Heart left ventricle (tissue), 16 donors: Measurements from ENCODE around the gene MINDY4. TPM values are rescaled to one million over a fixed set of nuclear protein-coding genes. Genes with fewer than 3 reads are reported as not detected.

ENCODE experiments used
- ATAC-seq, 4 donors: fragments of 200-7000 bp; cut with Tn5 transposase; one replicate each; pipeline ENCODE4 v1.9.1; 2020 to 2022; ENCODE audit warnings: moderate library complexity in 4 of 4, mild to moderate bottlenecking in 3 of 4, moderate number of reproducible peaks in 1 of 4
- DNase-seq, 5 donors: peaks; one replicate each; pipeline ENCODE4 v3.0.0-alpha.2; 2020
- H3K27ac ChIP-seq, 12 donors: fragments of 200-600 bp; sonication (generic) in 4 of 12; one replicate each; pipeline versions ENCODE4 v1.5.0 to v1.8.0; 2016 to 2022; ENCODE audit warnings: mild to moderate bottlenecking in 2 of 12
- H3K27me3 ChIP-seq, 9 donors: fragments of 200-600 bp; sonication (generic) in 2 of 9; one replicate each; pipeline versions ENCODE4 v1.5.1 to v1.8.0; 2016 to 2022; ENCODE audit warnings: mild to moderate bottlenecking in 3 of 9
- H3K36me3 ChIP-seq, 9 donors: fragments of 200-600 bp; sonication (generic) in 2 of 9; one replicate each; pipeline versions ENCODE4 v1.5.0 to v1.8.0; 2018 to 2022; ENCODE audit warnings: mild to moderate bottlenecking in 2 of 9
- H3K4me1 ChIP-seq, 12 donors: fragments of 200-600 bp; sonication (generic) in 4 of 12; one replicate each; pipeline versions ENCODE4 v1.5.0 to v1.8.0; 2016 to 2022; ENCODE audit warnings: mild to moderate bottlenecking in 3 of 12
- H3K4me3 ChIP-seq, 12 donors: fragments of 200-600 bp; sonication (generic) in 4 of 12; one replicate each; pipeline versions ENCODE4 v1.5.0 to v1.8.0; 2017 to 2022; ENCODE audit warnings: mild to moderate bottlenecking in 9 of 12, moderate library complexity in 4 of 12
- H3K9me3 ChIP-seq, 12 donors: fragments of 200-600 bp; sonication (generic) in 4 of 12; one replicate each; pipeline versions ENCODE4 v1.5.0 to v1.8.0; 2016 to 2022; ENCODE audit warnings: mild to moderate bottlenecking in 1 of 12
- POLR2A ChIP-seq, 2 donors: fragments of 450-650 bp; IDR thresholded peaks; one replicate each; pipeline ENCODE4 v1.6.1; 2017; ENCODE audit warnings: antibody characterized with exemption in 2 of 2, mild to moderate bottlenecking in 2 of 2, moderate library complexity in 2 of 2
- WGBS, 4 donors: extraction: QIAGEN DNeasy Blood & Tissue Kit in 2 of 4; methylation state at CpG; one replicate each; pipeline versions ENCODE4 v1.1.5 to v1.1.7; 2013 to 2018; 5-methylcytosine and 5-hydroxymethylcytosine counted together
- intact Hi-C, 10 donors: fragments of 100-400 bp; cut with DNase I; formaldehyde crosslinking; loops; one replicate each; pipeline versions ENCODE4 v1.11.1 to v1.14.2; 2022
- polyA plus RNA-seq, 2 donors: library from polyadenylated mRNA; stranded (reverse); fragments of 200-250 nt; gene quantifications; one replicate each; pipeline ENCODE4 v1.2.3, GENCODE V29; 2013
- total RNA-seq, 9 donors: library from RNA; depleted of rRNA in 2 of 9; stranded (reverse); fragments of >200 nt in 2 of 9; fragmentation: NEBNext Ultra II Directional in 3 of 9; extraction: Animal tissue kit (Norgen Biotek cat#: 25700) in 3 of 9; gene quantifications; one replicate each; pipeline versions ENCODE4 v1.1.0 to v1.2.4, GENCODE V29; 2016 to 2023
- TF ChIP-seq, protein P1 (sequence below), 12 donors: fragments of 200-600 bp; sonication (generic) in 4 of 12; IDR thresholded peaks; one replicate each; pipeline versions ENCODE4 v1.5.0 to v1.8.0; 2018 to 2022; ENCODE audit warnings: antibody characterized with exemption in 12 of 12, mild to moderate bottlenecking in 5 of 12
- donor health status: ischemic (EF 13 %, LVEDD 7.1; RV severe dilation, severe dysfunction).
- donor health status: healthy with polysubstance abuse.
- donor health status: DM: no; HTN: yes; CAD: no.
- donor health status: DM: no; HTN: no; CAD: no.
- donor health status: ischemic (EF 25% LVEDD 6.9; RV normal size, moderate dysfunction).
- donor health status: ischemic (EF 25% LVEDD 5.7; RV mildly dilated, moderate dysfunction).
- donor health status: healthy.
- donor health status: DM: yes; HTN: yes; CAD: no.
- donor health status: ischemic (EF 35%, LVEDD 5.7; RV mildly dilated, moderate dysfunction).
- donor health status: nonischemic (EF 11% LVEDD 7.7; RV severe dilation, severe dysfunction).
- donor health status: DM: yes; HTN: yes; CAD: no.
- donor health status: PGD.
- donor health status: ischemic (EF 29% LVEDD 5.4; RV normal size, mild dysfunction).
- donor health status: nonischemic (EF 23%, LVEDD 6.1; RV moderate dilation, normal function).

Gene MINDY4
- total and polyA plus RNA-seq, 11 donors: 1.3 to 6.0 (median 2.9) TPM

GRCh38 chr7:30935569-30935877, 164.3 kb downstream of the MINDY4 start:
- DNase-seq (no peak), ATAC-seq (no peak)
- TF ChIP-seq, protein P1, sequence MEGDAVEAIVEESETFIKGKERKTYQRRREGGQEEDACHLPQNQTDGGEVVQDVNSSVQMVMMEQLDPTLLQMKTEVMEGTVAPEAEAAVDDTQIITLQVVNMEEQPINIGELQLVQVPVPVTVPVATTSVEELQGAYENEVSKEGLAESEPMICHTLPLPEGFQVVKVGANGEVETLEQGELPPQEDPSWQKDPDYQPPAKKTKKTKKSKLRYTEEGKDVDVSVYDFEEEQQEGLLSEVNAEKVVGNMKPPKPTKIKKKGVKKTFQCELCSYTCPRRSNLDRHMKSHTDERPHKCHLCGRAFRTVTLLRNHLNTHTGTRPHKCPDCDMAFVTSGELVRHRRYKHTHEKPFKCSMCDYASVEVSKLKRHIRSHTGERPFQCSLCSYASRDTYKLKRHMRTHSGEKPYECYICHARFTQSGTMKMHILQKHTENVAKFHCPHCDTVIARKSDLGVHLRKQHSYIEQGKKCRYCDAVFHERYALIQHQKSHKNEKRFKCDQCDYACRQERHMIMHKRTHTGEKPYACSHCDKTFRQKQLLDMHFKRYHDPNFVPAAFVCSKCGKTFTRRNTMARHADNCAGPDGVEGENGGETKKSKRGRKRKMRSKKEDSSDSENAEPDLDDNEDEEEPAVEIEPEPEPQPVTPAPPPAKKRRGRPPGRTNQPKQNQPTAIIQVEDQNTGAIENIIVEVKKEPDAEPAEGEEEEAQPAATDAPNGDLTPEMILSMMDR (IDR thresholded peaks at IDR 0.05): no peak
- TF ChIP-seq POLR2A (IDR thresholded peaks at IDR 0.05): no peak
- H3K27me3 ChIP-seq: no peaks in the 10 kb centered on the region
- H3K27ac ChIP-seq: peak overlapping the region in 2 of 12 donors; percentile 20 to 50
- no peak overlapping the region for H3K4me3 ChIP-seq
- 89 to 94% (median 91%) methylated on average over 3 of the region's 3 CpGs for WGBS, 4 donors
- intact Hi-C loops: loop anchor here in 4 of 10 donors (5.0 to 10.0 kb wide), 4 partner anchors 42 to 133 kb away; no protein-coding TSS in a partner anchor
- H3K9me3 ChIP-seq: no peaks in the 10 kb centered on the region
- H3K36me3 ChIP-seq: no peaks in the 10 kb centered on the region
- peaks cover 0 to 58% (median 32%) of the 10 kb centered on the region in 12 donors for H3K4me1 ChIP-seq

- intact Hi-C loops: loop anchor here in 4 of 10 donors (5.0 to 10.0 kb wide), 4 partner anchors 41 to 134 kb away; no protein-coding TSS in a partner anchor
- no peak overlapping the region for H3K27ac ChIP-seq
- H3K27me3 ChIP-seq: no peaks in the 10 kb centered on the region
- H3K4me1 ChIP-seq: peaks cover 0 to 45% (median 20%) of the 10 kb centered on the region in 12 donors
- DNase-seq: peak in 1 of 5 donors; percentile 26
- no peaks in the 10 kb centered on the region for H3K9me3 ChIP-seq
- no peak overlapping the region for H3K4me3 ChIP-seq
- no peaks in the 10 kb centered on the region for H3K36me3 ChIP-seq
- TF ChIP-seq, protein P1 (IDR thresholded peaks at IDR 0.05): no peak
- TF ChIP-seq POLR2A (IDR thresholded peaks at IDR 0.05): no peak
- no peak for ATAC-seq
These were observed 165.5 kb downstream of the MINDY4 start for GRCh38 chr7:30936650-30937245.

- intact Hi-C loops: loop anchor here in 4 of 10 donors (5.0 to 10.0 kb wide), 4 partner anchors 40 to 135 kb away; no protein-coding TSS in a partner anchor
- no peak overlapping the region for H3K4me3 ChIP-seq
- H3K27me3 ChIP-seq: no peaks in the 10 kb centered on the region
- no peaks in the 10 kb centered on the region for H3K9me3 ChIP-seq
- whole genome bisulfite sequencing, 4 donors: 35 to 47% (median 42%) methylated on average over 3 of the region's 3 CpGs
- ATAC-seq (no peak), DNase-seq (no peak)
- no peaks in the 10 kb centered on the region for H3K36me3 ChIP-seq
- H3K27ac ChIP-seq: no peak overlapping the region
- TF ChIP-seq POLR2A (IDR thresholded peaks at IDR 0.05): no peak
- TF ChIP-seq, protein P1 (IDR thresholded peaks at IDR 0.05): no peak
- peaks cover 0 to 39% (median 17%) of the 10 kb centered on the region in 12 donors for H3K4me1 ChIP-seq
These were observed 166.2 kb downstream of the MINDY4 start for GRCh38 chr7:30937416-30937815.

DNA sequence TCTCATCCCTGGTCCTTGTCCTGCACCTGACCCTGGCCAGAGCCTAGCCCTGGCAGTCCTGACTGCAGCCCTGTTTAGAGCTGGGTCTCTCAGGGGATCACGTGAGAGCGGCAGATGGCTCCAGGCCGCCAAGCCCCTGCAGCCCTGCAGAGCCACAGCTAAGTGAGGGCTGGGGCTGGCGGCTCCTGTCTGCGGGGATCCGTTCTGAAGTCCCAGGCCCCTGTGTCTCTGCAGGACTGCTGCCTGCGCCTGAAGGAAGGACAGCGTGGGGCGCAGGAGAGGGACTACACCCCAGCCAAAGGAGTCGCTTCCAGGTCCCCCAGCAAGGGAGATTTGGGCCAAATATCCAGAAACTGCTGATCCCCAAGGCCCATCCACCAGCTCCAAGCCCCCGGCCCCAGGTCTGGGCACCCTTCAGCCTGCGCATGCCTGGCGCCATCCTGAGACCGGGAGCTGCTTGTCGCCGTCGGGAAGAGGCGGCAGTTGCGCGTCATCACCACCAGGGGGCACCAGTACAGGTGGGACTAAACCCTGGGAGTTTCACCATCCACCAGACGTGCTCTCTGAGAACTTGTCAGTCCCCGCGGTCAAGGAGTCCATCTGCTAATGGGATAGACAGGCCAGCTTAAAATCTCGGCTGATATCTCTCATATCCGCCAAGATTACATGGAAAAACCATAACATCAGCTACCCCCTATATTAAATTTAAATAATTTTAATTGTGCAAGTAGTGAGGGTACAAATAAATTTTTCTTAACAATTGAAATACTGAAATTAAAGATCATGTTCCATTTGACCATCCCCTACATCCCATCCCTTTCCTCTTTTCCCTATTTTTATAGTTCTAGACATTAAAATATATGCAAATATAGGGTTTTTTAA, 167.5 kb downstream of the MINDY4 start:
- ATAC-seq: peak; percentile 72 to 90 (median 85)
- Histone ChIP-seq H3K27ac (no peak overlapping the region), H3K4me3 (peak overlapping the region in 7 of 12 donors; percentile 7 to 39 (median 31)), H3K4me1 (peaks cover 0 to 31% (median 12%) of the 10 kb centered on the region in 12 donors), H3K27me3 (no peaks in the 10 kb centered on the region), H3K9me3 (no peaks in the 10 kb centered on the region), H3K36me3 (no peaks in the 10 kb centered on the region)
- intact Hi-C loops: loop anchor here in 5 of 10 donors (1.0 to 10.0 kb wide), 5 partner anchors 38 to 136 kb away; no protein-coding TSS in a partner anchor
- TF ChIP-seq POLR2A (IDR thresholded peaks at IDR 0.05): no peak
- TF ChIP-seq, protein P1 (IDR thresholded peaks at IDR 0.05): peak; percentile 95 to 100 (median 98)
- peak; percentile 81 to 92 (median 85) for DNase-seq
- WGBS, 4 donors: 10 to 21% (median 12%) methylated on average over 17 to 25 of the region's 25 CpGs
